NB4 (cell line): Measurements from ENCODE around the gene CXCL6.

Source experiments
- MAX ChIP-seq: IDR thresholded peaks from 2 replicates; pipeline ENCODE4 v1.6.1; 2011; ENCODE audit warnings: low read depth, low read length
- TF ChIP-seq, protein P1 (sequence below): IDR thresholded peaks from one replicate; pipeline ENCODE4 v1.5.1; 2012; ENCODE audit warnings: low read depth, low read length

DNA sequence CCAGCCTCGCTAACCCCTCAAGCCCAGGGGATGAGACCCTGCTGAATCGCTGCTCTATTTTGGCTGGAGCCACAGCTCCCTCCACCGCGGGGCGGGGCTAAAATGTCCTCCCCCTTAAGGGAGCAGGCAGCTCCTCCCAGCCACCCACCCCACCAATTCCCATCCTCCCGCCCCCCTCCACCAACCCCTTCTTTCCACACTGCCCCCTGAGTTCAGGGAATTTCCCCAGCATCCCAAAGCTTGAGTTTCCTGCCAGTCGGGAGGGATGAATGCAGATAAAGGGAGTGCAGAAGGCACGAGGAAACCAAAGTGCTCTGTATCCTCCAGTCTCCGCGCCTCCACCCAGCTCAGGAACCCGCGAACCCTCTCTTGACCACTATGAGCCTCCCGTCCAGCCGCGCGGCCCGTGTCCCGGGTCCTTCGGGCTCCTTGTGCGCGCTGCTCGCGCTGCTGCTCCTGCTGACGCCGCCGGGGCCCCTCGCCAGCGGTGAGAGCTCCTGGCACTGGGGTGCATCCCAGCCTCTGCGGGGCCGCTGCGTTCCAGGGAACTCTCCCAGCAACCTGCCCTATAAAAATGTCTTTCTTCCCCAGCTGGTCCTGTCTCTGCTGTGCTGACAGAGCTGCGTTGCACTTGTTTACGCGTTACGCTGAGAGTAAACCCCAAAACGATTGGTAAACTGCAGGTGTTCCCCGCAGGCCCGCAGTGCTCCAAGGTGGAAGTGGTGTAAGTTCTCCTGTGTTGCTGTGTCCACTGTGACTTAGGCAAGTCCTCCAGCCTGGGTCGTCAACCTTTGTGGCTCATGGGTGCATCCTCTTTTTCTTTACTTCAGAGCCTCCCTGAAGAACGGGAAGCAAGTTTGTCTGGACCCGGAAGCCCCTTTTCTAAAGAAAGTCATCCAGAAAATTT is at the start of gene CXCL6:
- TF ChIP-seq, protein P1, sequence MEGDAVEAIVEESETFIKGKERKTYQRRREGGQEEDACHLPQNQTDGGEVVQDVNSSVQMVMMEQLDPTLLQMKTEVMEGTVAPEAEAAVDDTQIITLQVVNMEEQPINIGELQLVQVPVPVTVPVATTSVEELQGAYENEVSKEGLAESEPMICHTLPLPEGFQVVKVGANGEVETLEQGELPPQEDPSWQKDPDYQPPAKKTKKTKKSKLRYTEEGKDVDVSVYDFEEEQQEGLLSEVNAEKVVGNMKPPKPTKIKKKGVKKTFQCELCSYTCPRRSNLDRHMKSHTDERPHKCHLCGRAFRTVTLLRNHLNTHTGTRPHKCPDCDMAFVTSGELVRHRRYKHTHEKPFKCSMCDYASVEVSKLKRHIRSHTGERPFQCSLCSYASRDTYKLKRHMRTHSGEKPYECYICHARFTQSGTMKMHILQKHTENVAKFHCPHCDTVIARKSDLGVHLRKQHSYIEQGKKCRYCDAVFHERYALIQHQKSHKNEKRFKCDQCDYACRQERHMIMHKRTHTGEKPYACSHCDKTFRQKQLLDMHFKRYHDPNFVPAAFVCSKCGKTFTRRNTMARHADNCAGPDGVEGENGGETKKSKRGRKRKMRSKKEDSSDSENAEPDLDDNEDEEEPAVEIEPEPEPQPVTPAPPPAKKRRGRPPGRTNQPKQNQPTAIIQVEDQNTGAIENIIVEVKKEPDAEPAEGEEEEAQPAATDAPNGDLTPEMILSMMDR: no peak
- TF ChIP-seq MAX: no peak
